Choroid plexus epithelial cell (primary cell): ENCODE results near the gene ARL2.

ENCODE experiments used
- DNase-seq: peaks from one replicate; pipeline ENCODE4 v3.0.0-alpha.2; 2010; ENCODE audit warnings: low read depth
- H3K4me3 ChIP-seq: 2 replicates; pipeline ENCODE4 v1.5.1; 2011; ENCODE audit warnings: low read depth, mild to moderate bottlenecking, control low read depth, low read length, moderate library complexity
- CTCF ChIP-seq: conservative IDR thresholded peaks from 2 replicates; pipeline ENCODE4 v1.5.1; 2011; ENCODE audit warnings: low read depth, mild to moderate bottlenecking, control low read depth, inconsistent platforms, low read length, moderate library complexity

Gene ARL2

GRCh38 chr11:65035579-65035978 is 21.6 kb downstream of the ARL2 start:
- no peak overlapping the region for H3K4me3 ChIP-seq
- DNase-seq = no peak
- TF ChIP-seq CTCF = no peak

GRCh38 chr11:65036931-65037330 is 23.0 kb downstream of the ARL2 start:
- DNase-seq = no peak
- no peak for TF ChIP-seq CTCF
- H3K4me3 ChIP-seq = no peak overlapping the region

GRCh38 chr11:65040520-65040846 is 26.5 kb downstream of the ARL2 start:
- DNase-seq = no peak
- peak overlapping the region; percentile 80 for H3K4me3 ChIP-seq
- no peak for TF ChIP-seq CTCF

GRCh38 chr11:65040847-65041622 is 27.1 kb downstream of the ARL2 start, which contains the start of gene SAC3D1:
Gene SAC3D1 (plus strand): TSS chr11:65041210. CDS start chr11:65041293, 83 bp downstream.
- H3K4me3 ChIP-seq = peak within 1 kb of the TSS; percentile 80
- TF ChIP-seq CTCF = no peak
- DNase-seq = peak; percentile 94

GRCh38 chr11:65042891-65043290 is 28.9 kb downstream of the ARL2 start:
- no peak for TF ChIP-seq CTCF
- DNase-seq = no peak
- no peak overlapping the region for H3K4me3 ChIP-seq

GRCh38 chr11:65043881-65044501 is 30.0 kb downstream of the ARL2 start:
- TF ChIP-seq CTCF = no peak
- no peak overlapping the region for H3K4me3 ChIP-seq
- DNase-seq = no peak

GRCh38 chr11:65045061-65045460 is 31.1 kb downstream of the ARL2 start:
- H3K4me3 ChIP-seq = no peak overlapping the region
- TF ChIP-seq CTCF = no peak
- DNase-seq = no peak
